Kidney (tissue), 22 donors: ENCODE measurements around the gene AMZ1. TPM values are rescaled to one million over a fixed set of nuclear protein-coding genes. Genes with fewer than 3 reads are reported as not detected.

Source experiments
- DNase-seq, 5 donors: peaks; one replicate each; pipeline ENCODE4 v3.0.0-alpha.2; 2013 to 2020
- FAIRE-seq: peaks from 2 replicates; lab custom pipeline; 2012; peaks lifted over from hg19 to GRCh38; lab: Jason Lieb, UNC
- H3K27ac ChIP-seq, 2 donors: one replicate each; pipeline ENCODE4 v1.7.0; 2013; ENCODE audit warnings: low read depth in 2 of 2, low read length in 2 of 2, inconsistent platforms in 1 of 2
- H3K27me3 ChIP-seq: one replicate; pipeline ENCODE4 v1.7.1; 2013; ENCODE audit warnings: low read length, inconsistent platforms; ENCODE audit not compliant: control insufficient read depth, insufficient read depth
- H3K36me3 ChIP-seq, 3 donors: one replicate each; pipeline versions ENCODE4 v1.7.0 to v1.7.1; 2013; ENCODE audit warnings: low read length in 3 of 3, control low read depth in 1 of 3, inconsistent platforms in 1 of 3; ENCODE audit not compliant: insufficient read depth in 3 of 3, control insufficient read depth in 2 of 3
- H3K4me1 ChIP-seq, 3 donors: one replicate each; pipeline versions ENCODE4 v1.7.0 to v1.7.1; 2013; ENCODE audit warnings: low read length in 3 of 3, inconsistent platforms in 1 of 3, low read depth in 1 of 3; ENCODE audit not compliant: control insufficient read depth in 2 of 3, insufficient read depth in 2 of 3
- H3K4me3 ChIP-seq, 3 donors: one replicate each; pipeline versions ENCODE4 v1.7.0 to v1.8.1; 2013; ENCODE audit warnings: low read length in 3 of 3, control low read depth in 1 of 3, inconsistent platforms in 1 of 3
- H3K9ac ChIP-seq, 3 donors: one replicate each; pipeline versions ENCODE4 v1.7.0 to v1.7.1; 2013; ENCODE audit warnings: low read length in 3 of 3, control low read depth in 1 of 3, inconsistent platforms in 1 of 3
- H3K9me3 ChIP-seq, 3 donors: one replicate each; pipeline versions ENCODE4 v1.7.0 to v1.7.1; 2013; ENCODE audit warnings: low read length in 3 of 3, control low read depth in 1 of 3, inconsistent platforms in 1 of 3; ENCODE audit not compliant: control insufficient read depth in 2 of 3, insufficient read depth in 1 of 3
- intact Hi-C: fragments of 100-400 bp; cut with DNase I; formaldehyde crosslinking; loops from one replicate; pipeline ENCODE4 v1.11.1; 2022
- long read RNA-seq, 10 donors: library from polyadenylated mRNA in 1 of 10; unstranded in 1 of 10; transcript quantifications; one replicate each; pipeline ENCODE4 v2.0.0 and lab custom pipeline, GENCODE V29; 2021 to 2026
- polyA plus RNA-seq: library from polyadenylated mRNA; stranded (reverse); fragments of 350-450 nt; fragmentation: Illumina TruSeq; extraction: RNeasy Lipid Tissue Mini Kit (QIAGEN cat#74804); gene quantifications from one replicate; pipeline ENCODE4 v1.2.3, GENCODE V29; 2014; ENCODE audit warnings: low read depth, low replicate concordance; ENCODE audit not compliant: insufficient read depth
- total RNA-seq: library from RNA; stranded (reverse); fragmentation: NEBNext Ultra II Directional; extraction: Animal tissue kit (Norgen Biotek cat#: 25700); gene quantifications from one replicate; pipeline ENCODE4 v1.2.1, GENCODE V29; 2021
- TF ChIP-seq, protein P1 (sequence below): IDR thresholded peaks from 3 replicates; pipeline ENCODE4 v1.5.1; 2012; ENCODE audit warnings: mild to moderate bottlenecking, moderate library complexity, borderline replicate concordance; ENCODE audit not compliant: insufficient read depth; ENCODE audit errors: extremely low read depth
- donor health status: control.
- donor health status: control.
- donor health status: control.
- donor health status: control.
- donor health status: control.
- donor health status: DM: yes; HTN: yes; CAD: no.
- donor health status: Normal renal cell carcinoma (clear cell type).

The AMZ1 gene, protein sequence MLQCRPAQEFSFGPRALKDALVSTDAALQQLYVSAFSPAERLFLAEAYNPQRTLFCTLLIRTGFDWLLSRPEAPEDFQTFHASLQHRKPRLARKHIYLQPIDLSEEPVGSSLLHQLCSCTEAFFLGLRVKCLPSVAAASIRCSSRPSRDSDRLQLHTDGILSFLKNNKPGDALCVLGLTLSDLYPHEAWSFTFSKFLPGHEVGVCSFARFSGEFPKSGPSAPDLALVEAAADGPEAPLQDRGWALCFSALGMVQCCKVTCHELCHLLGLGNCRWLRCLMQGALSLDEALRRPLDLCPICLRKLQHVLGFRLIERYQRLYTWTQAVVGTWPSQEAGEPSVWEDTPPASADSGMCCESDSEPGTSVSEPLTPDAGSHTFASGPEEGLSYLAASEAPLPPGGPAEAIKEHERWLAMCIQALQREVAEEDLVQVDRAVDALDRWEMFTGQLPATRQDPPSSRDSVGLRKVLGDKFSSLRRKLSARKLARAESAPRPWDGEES
- total RNA-seq (0.16 TPM), polyA plus RNA-seq (not detected)
- long read RNA-seq, donor 1: 0 reads
- long read RNA-seq, donor 2, partial matches to known transcripts: 29 of 29 reads
- long read RNA-seq, donor 2, other reads (novel, unspliced or antisense): 0 of 29 reads
- long read RNA-seq, donor 3: 0 reads
- long read RNA-seq, donor 4: 0 reads
- long read RNA-seq, donor 5: 0 reads
- long read RNA-seq, donor 6: 0 reads
- long read RNA-seq, donor 7: 0 reads
- long read RNA-seq, donor 8: 0 reads
- long read RNA-seq, donor 9, partial matches to known transcripts: 5 of 5 reads
- long read RNA-seq, donor 9, other reads (novel, unspliced or antisense): 0 of 5 reads
- long read RNA-seq, donor 10: 0 reads

- TF ChIP-seq, protein P1, sequence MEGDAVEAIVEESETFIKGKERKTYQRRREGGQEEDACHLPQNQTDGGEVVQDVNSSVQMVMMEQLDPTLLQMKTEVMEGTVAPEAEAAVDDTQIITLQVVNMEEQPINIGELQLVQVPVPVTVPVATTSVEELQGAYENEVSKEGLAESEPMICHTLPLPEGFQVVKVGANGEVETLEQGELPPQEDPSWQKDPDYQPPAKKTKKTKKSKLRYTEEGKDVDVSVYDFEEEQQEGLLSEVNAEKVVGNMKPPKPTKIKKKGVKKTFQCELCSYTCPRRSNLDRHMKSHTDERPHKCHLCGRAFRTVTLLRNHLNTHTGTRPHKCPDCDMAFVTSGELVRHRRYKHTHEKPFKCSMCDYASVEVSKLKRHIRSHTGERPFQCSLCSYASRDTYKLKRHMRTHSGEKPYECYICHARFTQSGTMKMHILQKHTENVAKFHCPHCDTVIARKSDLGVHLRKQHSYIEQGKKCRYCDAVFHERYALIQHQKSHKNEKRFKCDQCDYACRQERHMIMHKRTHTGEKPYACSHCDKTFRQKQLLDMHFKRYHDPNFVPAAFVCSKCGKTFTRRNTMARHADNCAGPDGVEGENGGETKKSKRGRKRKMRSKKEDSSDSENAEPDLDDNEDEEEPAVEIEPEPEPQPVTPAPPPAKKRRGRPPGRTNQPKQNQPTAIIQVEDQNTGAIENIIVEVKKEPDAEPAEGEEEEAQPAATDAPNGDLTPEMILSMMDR: no peak
- Histone ChIP-seq H3K9me3 (no peaks in the 10 kb centered on the region), H3K9ac (no peak within 1 kb of the TSS), H3K4me1 (peaks cover 0 to 8% (median 0%) of the 10 kb centered on the region in 3 donors), H3K4me3 (no peak within 1 kb of the TSS), H3K27me3 (peaks cover 8% of the 10 kb centered on the region), H3K27ac (no peak within 1 kb of the TSS), H3K36me3 (no peaks in the 10 kb centered on the region)
- intact Hi-C loops: no loop called here
- FAIRE-seq: no peak
- DNase-seq: peak in 1 of 5 donors; percentile 72
Measured at GRCh38 chr7:2687881-2688318, at the start of gene AMZ1. AMZ1 (plus strand) TSS chr7:2688202; CDS start chr7:2700452, 12,250 bp downstream.

DNA sequence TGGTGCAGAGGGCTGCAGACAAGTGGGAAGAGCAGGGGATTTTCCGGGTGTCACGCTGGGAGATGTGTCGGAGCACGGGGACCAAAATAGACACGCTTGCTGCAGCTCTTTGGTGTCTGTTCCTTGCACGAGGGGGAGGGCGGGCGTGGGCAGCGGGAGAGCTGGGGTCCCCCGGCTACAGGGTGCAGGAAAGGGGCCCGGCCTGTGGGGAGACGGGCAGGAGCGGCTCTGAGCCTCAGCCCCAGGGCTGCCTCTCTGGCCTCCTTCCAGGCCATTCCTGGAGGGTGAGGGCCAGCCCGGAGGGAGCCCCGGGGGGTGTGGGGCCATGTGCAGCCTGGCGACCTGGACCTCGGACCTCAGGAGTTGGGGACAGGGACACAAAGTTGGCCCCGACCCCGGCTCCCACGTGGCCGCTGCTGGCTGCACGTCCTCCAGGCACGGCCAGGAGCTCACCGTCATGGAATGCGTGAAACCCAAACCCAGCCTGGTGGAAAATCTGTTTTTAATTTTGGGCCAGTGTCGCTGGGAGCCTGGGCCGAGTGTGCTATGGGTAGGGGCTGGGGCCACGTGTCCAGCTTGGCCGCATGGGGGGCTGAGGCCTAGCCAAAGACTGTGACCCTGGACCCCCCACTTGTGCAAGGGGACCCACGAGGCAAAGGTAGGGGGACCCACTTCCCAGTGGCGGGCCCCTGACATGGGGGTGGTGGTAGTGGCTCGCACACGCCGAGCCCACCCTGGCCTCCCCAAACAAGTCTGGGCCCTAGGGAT lies 49.6 kb upstream of the AMZ1 start:
- peak overlapping the region; percentile 77 to 80 for H3K27ac ChIP-seq

DNA sequence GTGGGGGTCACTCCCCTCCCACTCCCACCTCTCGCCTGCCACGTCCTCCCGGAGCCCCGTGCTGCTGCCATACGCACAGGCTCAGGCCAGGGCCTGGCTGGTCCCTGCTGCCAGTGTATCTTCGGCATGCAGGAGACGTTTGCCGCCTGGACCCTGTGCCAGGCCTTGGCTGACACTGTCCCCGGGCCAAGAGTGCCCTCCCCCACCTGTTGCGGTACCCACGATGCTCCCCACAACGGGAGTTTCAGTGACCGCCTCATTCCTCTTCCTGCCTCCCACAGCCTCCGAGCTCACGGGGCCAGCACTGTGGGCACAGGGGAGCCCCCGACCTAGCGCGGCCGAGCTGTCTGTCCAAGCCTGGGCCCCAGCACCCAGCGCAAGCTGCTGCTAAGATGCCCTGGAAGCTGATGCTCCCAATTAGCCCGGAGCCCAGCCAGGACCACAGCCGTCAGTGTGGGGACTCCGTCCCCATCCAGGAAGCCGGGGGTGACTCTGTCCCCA lies 48.8 kb upstream of the AMZ1 start:
- DNase-seq (peak in 1 of 5 donors; percentile 77), FAIRE-seq (no peak)
- H3K27me3 ChIP-seq: no peaks in the 10 kb centered on the region
- H3K9ac ChIP-seq: peak overlapping the region in 1 of 3 donors; percentile 12
- peak overlapping the region; percentile 47 to 80 for H3K27ac ChIP-seq
- TF ChIP-seq, protein P1: no peak
- H3K4me1 ChIP-seq: peaks cover 0 to 55% (median 33%) of the 10 kb centered on the region in 3 donors
- H3K4me3 ChIP-seq: no peak overlapping the region
- no peaks in the 10 kb centered on the region for H3K9me3 ChIP-seq
- intact Hi-C loops: no loop called here
- H3K36me3 ChIP-seq: no peaks in the 10 kb centered on the region

More for the DNA sequence above, 49.6 kb upstream of the AMZ1 start:
- Histone ChIP-seq H3K4me1 (peaks cover 0 to 62% (median 33%) of the 10 kb centered on the region in 3 donors), H3K9ac (peak overlapping the region in 1 of 3 donors; percentile 22), H3K36me3 (no peaks in the 10 kb centered on the region), H3K4me3 (no peak overlapping the region), H3K9me3 (no peaks in the 10 kb centered on the region), H3K27me3 (no peaks in the 10 kb centered on the region)
- TF ChIP-seq, protein P1: no peak
- no peak for FAIRE-seq
- intact Hi-C loops: no loop called here
- DNase-seq: peak in 3 of 5 donors; percentile 59 to 86 (median 70)
